Thyroid gland (tissue), 4 donors: ENCODE data around the gene C20orf141.

Source experiments
- POLR2A ChIP-seq, 2 donors: fragments of 450-650 bp; IDR thresholded peaks; one replicate each; pipeline ENCODE4 v1.6.1; 2017; ENCODE audit warnings: antibody characterized with exemption in 2 of 2, mild to moderate bottlenecking in 2 of 2, moderate library complexity in 1 of 2
- TF ChIP-seq, protein P1 (sequence below), 6 experiments: fragments of 200-600 bp in 3 of 6; fragments of 450-650 bp in 3 of 6; sonication (generic) in 3 of 6; IDR thresholded peaks; one replicate each; pipeline ENCODE4 v1.5.1; 2016 to 2019; ENCODE audit warnings: antibody characterized with exemption in 6 of 6, mild to moderate bottlenecking in 2 of 6, inconsistent platforms in 1 of 6, moderate library complexity in 1 of 6

GRCh38 chr20:2838170-2838797 lies 23.5 kb downstream of the C20orf141 start:
- TF ChIP-seq, protein P1, sequence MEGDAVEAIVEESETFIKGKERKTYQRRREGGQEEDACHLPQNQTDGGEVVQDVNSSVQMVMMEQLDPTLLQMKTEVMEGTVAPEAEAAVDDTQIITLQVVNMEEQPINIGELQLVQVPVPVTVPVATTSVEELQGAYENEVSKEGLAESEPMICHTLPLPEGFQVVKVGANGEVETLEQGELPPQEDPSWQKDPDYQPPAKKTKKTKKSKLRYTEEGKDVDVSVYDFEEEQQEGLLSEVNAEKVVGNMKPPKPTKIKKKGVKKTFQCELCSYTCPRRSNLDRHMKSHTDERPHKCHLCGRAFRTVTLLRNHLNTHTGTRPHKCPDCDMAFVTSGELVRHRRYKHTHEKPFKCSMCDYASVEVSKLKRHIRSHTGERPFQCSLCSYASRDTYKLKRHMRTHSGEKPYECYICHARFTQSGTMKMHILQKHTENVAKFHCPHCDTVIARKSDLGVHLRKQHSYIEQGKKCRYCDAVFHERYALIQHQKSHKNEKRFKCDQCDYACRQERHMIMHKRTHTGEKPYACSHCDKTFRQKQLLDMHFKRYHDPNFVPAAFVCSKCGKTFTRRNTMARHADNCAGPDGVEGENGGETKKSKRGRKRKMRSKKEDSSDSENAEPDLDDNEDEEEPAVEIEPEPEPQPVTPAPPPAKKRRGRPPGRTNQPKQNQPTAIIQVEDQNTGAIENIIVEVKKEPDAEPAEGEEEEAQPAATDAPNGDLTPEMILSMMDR (IDR thresholded peaks at IDR 0.05), result no peak
- no peak for TF ChIP-seq POLR2A (IDR thresholded peaks at IDR 0.05)
